HuH-7.5 (cell line): ENCODE results near the gene PEMT.
"Not testable (repeated sequence)": the region's sequence is repeated elsewhere in the genome, so short reads cannot be mapped to it uniquely, and the experiment has no call there.

Experiments used
- DNase-seq: peaks from one replicate; pipeline ENCODE4 v3.0.0; 2011; ENCODE audit warnings: low spot score

The PEMT gene

DNA sequence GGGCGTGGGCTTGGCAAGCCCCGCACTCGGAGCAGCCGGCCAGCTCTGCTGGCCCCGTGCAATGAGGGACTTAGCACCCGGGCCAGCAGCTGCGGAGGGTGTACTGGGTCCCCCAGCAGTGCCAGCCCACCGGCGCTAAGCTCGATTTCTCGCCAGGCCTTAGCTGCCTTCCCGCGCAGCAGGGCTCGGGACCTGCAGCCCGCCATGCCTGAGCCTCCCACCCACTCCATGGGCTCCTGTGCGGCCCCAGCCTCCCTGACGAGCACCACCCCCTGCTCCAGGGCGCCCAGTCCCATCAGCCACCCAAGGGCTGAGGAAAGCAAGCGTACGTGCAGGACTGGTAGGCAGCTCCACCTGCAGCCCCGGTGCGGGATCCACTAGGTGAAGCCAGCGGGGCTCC is 105.1 kb downstream of the PEMT start:
- not testable (repeated sequence) for DNase-seq

DNA sequence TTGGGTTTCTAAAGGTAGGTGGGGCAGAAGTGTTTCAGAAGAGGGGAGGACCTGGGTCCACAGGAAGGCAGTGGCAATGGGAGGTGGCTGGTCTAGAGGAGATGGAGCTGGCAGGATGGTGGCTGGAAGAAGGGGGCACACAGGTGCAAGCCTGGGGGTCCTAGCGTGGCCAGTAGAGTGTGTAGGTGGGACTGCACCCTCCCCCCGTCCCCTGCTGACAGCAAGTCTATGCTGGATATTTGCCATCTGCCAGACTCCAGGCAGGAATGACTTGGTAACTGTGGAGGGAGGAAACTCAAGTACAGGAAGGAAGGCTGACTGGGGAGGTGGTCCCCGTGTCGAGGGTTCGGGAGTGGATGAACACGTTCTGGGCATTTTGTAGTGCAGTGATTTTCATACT is 106.1 kb downstream of the PEMT start:
- DNase-seq = no peak

- no peak for DNase-seq
These were observed 107.0 kb downstream of the PEMT start for GRCh38 chr17:17484451-17484899.

DNA sequence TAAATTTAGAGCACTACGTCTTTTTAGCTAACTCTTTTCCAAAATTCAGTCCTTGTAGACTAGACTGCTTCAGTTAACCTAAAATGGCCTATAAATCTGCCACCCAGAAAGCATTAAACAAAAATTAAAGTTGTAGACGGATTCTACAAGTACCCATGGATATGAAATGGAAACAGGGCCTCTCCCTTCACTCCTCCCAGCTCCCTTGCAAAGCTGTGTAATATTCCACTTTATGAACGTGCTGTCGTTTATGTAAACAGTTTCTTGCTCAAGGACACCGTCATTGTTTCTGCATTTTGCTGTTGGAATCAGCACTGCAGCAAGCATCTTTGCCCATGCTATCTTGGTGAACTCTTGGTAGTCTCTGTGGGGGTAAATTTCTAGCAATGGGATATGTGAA is 109.6 kb downstream of the PEMT start:
- DNase-seq = no peak

GRCh38 chr17:17480593-17481148 is 110.8 kb downstream of the PEMT start:
- no peak for DNase-seq

GRCh38 chr17:17479209-17479608 is 112.3 kb downstream of the PEMT start:
- no peak for DNase-seq

DNA sequence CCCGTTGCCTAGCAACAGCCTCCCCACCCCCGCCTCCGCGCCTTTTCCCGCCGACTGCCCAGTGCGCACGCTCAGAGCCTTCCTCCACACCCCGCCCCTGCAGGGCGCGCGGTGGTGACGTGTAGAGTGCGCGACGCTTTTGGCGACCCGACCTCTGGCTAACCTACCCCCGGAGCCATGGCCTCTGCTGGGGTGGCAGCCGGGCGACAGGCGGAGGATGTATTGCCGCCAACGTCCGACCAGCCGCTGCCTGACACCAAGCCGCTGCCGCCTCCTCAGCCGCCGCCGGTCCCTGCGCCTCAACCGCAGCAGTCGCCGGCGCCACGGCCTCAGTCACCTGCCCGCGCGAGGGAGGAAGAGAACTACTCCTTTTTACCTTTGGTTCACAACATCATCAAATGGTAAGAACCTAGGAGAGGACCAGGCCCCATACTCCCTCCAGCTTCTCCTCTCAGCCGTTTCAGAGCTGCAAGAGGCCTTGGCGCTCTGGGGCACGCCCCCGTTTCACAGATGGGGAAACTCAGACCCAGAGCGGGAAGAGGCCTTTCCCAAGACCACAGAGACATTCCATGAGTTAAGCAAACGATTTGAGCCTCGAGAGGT is 114.5 kb downstream of the PEMT start, which contains the start of gene MED9:
TSS of gene MED9 (plus strand) at position 136 of the 603 bp plus-strand sequence. CDS start at position 178, 42 bp downstream.
- DNase-seq = peak; percentile 89

GRCh38 chr17:17474341-17474740 is 117.2 kb downstream of the PEMT start:
- DNase-seq = no peak

DNA sequence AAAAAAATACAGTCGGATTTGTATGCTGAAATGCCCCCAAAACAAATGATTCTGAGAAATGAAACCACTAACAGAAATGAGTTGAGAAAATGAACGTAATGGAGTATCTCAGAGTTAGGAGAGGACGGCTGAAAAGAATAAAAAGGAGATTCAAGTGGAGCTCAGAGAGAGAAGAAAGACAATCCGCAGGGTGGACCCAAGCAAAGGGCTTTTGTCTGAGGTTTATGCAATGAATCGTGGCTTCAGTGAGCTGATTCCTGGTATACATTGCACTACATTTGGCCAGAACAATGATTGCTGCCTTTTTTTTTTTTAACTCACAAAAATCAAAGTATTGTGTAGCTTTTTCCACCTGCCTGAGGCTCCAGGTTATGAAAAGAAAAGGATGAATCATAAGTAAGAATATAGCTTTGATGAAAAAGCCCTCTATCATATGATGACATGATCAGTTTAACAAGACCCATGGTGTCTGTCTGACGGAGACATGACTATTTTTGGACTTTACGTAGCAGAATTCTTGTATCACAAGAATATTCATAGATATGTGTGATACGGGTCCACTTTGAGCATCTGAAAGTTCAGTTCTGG is 119.1 kb downstream of the PEMT start:
- DNase-seq = no peak

DNA sequence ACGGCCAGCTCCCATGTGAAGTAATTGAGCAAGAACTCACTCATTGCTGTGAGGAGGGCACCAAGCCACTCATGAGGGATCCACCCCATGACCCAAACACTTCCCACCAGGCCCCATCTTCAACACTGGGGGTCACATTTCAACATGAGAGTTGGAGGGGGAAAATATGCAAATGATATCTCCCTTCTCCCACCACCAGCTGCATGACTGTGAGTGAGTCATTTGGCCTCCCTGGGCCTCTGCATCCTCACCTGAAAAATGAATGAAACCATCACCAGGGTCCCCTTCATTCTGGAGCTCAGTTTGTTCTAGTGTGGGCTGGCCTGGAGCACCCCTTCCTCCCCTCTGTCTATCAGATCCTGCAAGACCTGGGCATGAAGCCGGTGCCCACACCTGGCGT is 121.5 kb downstream of the PEMT start:
- DNase-seq = no peak

GRCh38 chr17:17469358-17469757 is 122.2 kb downstream of the PEMT start:
- DNase-seq = no peak

DNA sequence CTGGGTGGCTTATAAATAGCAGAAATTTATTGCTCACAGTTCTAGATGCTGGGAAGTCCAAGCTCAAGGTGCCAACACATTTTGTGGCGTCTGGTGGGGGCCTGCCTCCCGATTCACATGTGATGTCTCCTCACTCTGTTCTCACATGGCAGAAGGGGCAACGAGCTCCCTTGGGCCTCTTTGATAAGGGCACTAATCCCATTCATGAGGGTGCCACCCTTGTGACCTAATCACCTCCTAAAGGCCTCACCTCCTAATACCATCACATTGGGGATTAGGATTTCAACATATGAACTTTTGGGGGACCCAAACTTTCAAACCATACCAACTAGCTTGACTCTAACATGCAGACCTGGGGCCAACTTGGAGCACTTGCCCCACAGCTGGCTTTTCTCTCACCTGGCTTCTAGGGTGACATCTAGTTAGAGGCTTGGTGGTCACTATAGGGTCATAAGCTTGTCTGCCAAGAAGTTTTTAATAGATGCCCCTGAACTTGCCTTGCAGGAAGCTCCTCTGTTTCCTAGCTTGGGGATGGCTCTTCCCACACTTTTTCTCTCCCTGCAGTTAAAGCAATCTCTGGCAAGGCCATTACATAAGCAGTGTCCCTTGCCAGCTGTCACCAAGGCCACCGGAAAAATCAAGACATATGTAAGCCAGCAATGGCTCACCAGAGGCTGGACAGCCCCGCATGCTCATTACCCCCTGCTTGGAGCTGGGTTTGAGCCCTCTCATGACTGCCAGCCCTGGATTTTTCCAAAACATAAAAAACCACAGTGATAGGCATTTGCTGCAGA is 123.1 kb downstream of the PEMT start:
- DNase-seq = no peak

DNA sequence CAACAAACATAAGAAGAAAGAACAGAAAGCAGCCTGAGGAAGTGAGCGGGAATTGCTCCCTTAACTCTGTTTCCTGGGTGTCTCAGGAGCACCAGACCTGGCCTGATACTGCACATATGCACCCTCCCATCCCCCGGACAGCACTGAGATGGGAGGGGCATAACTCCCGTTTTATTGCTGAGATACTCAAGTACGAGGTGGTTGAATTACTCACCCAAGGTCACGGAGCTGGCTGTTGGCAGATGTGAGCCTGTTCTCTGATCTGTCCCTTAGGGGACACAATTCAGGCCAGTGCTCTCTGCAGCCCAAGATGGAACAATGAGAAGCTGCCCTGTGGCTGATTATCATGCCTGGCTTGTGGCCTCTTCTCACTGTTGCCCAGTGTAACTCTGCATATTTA is 123.8 kb downstream of the PEMT start:
- no peak for DNase-seq

GRCh38 chr17:17467016-17467415 is 124.5 kb downstream of the PEMT start:
- no peak for DNase-seq

DNA sequence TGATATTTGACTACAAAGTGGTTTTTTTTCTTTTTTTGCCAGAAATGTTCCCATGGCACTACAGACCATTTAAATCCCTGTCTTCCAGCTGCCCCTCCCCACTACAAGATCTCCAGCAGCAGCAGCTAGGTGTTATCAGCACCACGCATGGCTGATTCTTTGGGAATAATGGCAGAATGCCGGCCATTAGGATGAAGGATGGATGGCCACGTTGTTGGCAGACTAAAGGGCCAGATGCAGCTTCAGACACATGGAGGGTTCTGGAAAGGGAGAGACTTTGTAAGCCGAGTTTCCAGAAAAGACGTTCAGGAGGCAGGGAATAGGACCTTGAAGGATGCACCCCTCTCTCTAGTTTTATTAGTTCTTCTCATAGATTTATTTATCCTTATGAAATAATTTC is 125.0 kb downstream of the PEMT start:
- DNase-seq = no peak

GRCh38 chr17:17465878-17466277 is 125.6 kb downstream of the PEMT start:
- DNase-seq = not testable (repeated sequence)

- DNase-seq = no peak
These were observed 127.7 kb downstream of the PEMT start for GRCh38 chr17:17463821-17464220.

GRCh38 chr17:17462048-17462824 is 129.3 kb downstream of the PEMT start:
- no peak for DNase-seq

DNA sequence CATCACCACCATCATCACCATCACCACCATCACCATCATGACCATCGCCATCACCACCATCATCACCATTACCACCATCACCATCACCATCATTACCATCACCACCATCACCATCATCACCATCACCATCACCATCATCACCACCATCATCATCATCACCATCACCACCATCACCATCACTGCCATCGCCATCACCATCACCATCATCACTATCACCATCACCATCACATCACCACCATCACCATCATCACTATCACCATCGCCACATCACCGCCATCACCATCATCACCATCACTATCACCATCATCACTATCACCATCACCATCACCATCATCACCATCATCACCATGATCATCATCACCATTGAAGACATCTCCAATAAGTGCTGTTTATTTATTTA is 131.5 kb downstream of the PEMT start:
- no peak for DNase-seq

DNA sequence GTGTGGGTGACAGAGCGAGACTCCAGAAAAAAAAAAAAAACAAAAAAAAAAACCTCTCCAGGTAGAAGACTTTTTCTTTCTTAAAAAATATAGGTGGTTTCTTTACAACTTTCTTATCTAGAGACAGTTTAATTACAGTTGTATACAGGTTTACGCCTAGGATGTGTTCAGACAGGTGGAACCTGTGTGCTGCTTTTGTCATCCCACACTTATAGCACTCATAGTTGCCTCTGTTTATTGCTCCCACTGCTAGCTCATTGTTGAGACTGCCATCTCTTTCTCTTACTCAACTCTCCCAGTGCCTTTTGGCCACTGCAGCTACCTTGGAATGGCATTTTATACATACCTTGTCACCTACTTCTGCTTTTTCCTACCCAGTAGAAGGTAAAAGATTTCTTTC is 133.8 kb downstream of the PEMT start:
- DNase-seq = no peak

DNA sequence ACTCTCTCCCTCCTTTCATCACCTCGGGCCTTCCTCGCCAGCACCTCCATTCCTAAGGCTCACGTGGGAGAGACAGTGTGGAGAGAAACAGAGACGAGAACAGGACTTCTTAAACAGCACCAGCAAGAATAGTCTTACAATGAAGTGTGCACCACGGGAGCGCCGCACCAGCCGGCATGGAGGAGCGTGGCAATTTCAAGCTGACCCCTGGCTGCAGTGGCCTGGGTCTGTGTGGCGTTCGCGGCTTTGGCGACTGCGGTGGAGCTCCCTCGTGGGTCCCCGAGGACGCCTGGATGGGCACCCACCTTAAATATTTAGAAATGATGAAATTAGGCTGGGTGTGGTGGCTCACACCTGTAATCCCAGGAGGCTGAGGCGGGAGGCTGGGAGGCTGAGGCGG is 135.3 kb downstream of the PEMT start:
- no peak for DNase-seq
